WERI-Rb-1 (cell line): Measurements from ENCODE around the gene STAB1.
"Not testable (repeated sequence)": the region's sequence is repeated elsewhere in the genome, so short reads cannot be mapped to it uniquely, and the experiment has no call there.

Experiments
- DNase-seq: peaks from one replicate; pipeline ENCODE4 v3.0.0-alpha.2; 2020
- H3K27ac ChIP-seq: fragments of 250-450 bp; sonication (Bioruptor Pico); 2 replicates; pipeline ENCODE4 v1.5.1; 2020; ENCODE audit warnings: mild to moderate bottlenecking, moderate library complexity
- H3K27me3 ChIP-seq: fragments of 250-450 bp; sonication (Bioruptor Pico); 2 replicates; pipeline ENCODE4 v1.5.1; 2021; ENCODE audit warnings: mild to moderate bottlenecking, low read depth, moderate library complexity; ENCODE audit not compliant: insufficient read depth, severe bottlenecking
- H3K36me3 ChIP-seq: fragments of 250-450 bp; sonication (Bioruptor Pico); 2 replicates; pipeline ENCODE4 v1.5.1; 2020; ENCODE audit warnings: mild to moderate bottlenecking, moderate library complexity
- H3K4me3 ChIP-seq: 2 replicates; pipeline ENCODE4 v1.5.1; 2011; ENCODE audit warnings: low read depth, mild to moderate bottlenecking, control low read depth, low read length
- H3K9me3 ChIP-seq: fragments of 250-450 bp; sonication (Bioruptor Pico); 2 replicates; pipeline ENCODE4 v1.5.1; 2021; ENCODE audit warnings: mild to moderate bottlenecking, moderate library complexity; ENCODE audit not compliant: severe bottlenecking
- TF ChIP-seq, protein P1 (sequence below): IDR thresholded peaks from 2 replicates; pipeline ENCODE4 v1.5.1; 2011; ENCODE audit warnings: low read depth, mild to moderate bottlenecking, control low read depth, inconsistent platforms, low read length

STAB1 gene

GRCh38 chr3:52523386-52524257 lies 28.5 kb downstream of the STAB1 start:
- H3K36me3 ChIP-seq: peaks cover 54% of the 10 kb centered on the region
- H3K9me3 ChIP-seq: no peaks in the 10 kb centered on the region
- no peaks in the 10 kb centered on the region for H3K27me3 ChIP-seq
- TF ChIP-seq, protein P1, sequence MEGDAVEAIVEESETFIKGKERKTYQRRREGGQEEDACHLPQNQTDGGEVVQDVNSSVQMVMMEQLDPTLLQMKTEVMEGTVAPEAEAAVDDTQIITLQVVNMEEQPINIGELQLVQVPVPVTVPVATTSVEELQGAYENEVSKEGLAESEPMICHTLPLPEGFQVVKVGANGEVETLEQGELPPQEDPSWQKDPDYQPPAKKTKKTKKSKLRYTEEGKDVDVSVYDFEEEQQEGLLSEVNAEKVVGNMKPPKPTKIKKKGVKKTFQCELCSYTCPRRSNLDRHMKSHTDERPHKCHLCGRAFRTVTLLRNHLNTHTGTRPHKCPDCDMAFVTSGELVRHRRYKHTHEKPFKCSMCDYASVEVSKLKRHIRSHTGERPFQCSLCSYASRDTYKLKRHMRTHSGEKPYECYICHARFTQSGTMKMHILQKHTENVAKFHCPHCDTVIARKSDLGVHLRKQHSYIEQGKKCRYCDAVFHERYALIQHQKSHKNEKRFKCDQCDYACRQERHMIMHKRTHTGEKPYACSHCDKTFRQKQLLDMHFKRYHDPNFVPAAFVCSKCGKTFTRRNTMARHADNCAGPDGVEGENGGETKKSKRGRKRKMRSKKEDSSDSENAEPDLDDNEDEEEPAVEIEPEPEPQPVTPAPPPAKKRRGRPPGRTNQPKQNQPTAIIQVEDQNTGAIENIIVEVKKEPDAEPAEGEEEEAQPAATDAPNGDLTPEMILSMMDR: no peak
- DNase-seq: no peak
- no peak overlapping the region for H3K27ac ChIP-seq
- no peak overlapping the region for H3K4me3 ChIP-seq

DNA sequence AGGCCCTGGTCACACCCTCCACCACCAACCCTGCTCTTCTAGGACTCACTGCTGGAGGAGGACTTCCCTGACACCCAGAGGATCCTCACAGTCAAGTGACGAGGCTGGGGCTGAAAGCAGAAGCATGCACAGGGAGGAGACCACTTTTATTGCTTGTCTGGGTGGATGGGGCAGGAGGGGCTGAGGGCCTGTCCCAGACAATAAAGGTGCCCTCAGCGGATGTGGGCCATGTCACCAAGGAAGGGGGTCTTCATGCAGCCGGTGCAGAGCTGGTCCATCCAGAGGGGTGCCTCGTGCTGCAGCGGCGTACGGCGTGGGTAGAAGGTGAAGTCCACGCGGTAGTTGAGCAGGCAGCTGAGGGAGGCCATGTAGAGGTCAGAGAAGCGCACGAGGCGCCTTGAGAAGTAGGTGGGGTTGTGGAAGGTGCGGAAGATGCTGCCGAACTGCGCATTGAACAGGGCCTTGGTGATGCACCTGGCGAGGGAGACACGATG lies 29.2 kb downstream of the STAB1 start:
- TF ChIP-seq, protein P1: no peak
- no peaks in the 10 kb centered on the region for H3K27me3 ChIP-seq
- no peak overlapping the region for H3K4me3 ChIP-seq
- H3K36me3 ChIP-seq: peaks cover 61% of the 10 kb centered on the region
- H3K27ac ChIP-seq: no peak overlapping the region
- no peaks in the 10 kb centered on the region for H3K9me3 ChIP-seq
- DNase-seq: no peak

DNA sequence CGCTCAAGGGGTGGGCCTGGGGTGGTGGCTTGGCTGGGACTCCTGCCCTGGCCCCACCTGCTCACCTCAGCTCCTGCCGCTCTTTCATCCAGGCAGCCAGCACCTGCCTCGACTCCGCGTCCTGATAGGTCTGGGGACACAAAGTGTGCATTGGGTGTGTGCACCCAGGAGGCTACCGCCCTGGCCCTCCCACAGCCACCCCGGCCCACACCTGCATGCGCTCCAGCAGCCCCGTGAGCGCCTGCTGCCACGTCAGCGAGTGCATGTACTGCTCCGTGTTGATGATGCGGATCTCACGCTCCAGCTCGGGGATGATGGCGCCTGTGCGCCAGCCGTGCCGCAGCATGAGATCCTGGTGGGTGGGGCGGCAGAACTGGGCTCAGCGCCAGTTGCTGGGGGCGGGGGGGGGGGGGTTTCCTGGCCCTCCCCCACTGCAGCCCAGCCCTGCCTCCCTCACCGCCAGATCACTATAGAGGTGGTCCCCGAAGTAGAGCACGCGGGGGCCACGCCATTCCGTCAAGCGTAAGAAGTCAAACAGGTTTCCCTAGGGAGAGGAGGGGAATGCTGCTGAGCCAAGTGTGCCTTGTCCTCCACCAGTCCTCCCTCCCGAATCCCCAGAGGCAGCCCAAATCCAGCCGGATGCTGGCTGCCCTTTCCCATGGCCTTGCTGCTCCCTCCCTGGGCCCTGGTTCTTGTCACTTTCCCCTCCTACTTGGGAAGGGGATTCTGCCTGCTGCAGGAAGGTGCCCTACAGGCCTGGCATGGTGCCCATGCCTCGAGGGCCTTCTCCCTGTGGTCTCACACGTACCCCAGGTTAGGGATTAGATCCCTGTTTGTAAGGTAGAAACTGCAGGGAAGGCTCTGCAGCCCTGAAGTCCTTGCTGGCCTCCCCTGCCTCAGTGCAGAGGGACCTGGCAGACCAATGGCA lies 29.9 kb downstream of the STAB1 start:
- TF ChIP-seq, protein P1: no peak
- Histone ChIP-seq H3K36me3 (peaks cover 65% of the 10 kb centered on the region), H3K27ac (no peak overlapping the region), H3K9me3 (no peaks in the 10 kb centered on the region), H3K4me3 (no peak overlapping the region), H3K27me3 (no peaks in the 10 kb centered on the region)
- no peak for DNase-seq

DNA sequence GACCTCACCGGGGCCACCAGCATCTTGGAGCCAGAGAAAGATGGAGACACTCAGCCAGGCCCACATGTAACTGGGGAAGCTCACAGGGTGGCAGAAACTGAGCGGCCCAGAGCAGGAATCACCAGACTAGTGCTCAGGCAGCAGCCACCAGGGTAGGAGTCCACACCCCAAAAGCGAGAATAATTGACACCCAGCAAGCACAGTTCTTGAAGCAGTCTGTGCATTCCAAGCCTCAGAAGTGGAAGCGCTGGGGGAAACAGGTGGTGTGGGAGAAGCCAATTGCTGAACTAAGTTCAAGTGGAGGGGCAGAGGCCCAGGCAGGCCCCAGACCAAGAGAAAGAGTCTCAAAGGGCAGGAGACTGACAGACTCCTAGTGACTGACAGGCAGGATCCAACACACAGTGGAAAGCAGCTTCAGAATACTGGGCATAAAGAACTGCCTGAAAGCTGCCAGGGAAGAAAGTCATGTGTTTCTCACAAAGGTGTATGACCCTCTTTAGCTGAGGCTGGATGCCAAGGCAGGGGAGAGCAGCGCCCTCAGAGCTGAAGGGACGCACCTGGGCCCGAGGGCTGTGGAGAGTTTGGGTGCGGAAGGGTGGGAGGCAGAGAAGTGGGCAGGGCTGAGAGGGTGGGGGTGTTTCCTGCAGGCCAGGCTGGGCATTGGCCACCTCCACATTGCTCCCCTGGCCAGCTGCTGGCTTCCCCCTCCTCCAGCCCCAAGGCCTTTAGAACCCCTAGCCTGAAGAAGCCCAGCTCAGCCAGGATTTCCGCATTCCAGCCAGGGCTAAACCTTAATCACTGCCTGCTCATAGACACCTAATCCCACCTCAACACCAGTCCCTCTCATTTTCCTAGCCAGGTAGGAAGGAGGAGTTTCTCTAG lies 30.8 kb downstream of the STAB1 start:
- H3K9me3 ChIP-seq: no peaks in the 10 kb centered on the region

GRCh38 chr3:52526671-52527038 lies 31.5 kb downstream of the STAB1 start:
- DNase-seq, H3K4me3 ChIP-seq, H3K27me3 ChIP-seq, H3K9me3 ChIP-seq, H3K27ac ChIP-seq: not testable (repeated sequence)
- H3K36me3 ChIP-seq: peaks cover 71% of the 10 kb centered on the region

More for the DNA sequence above, 30.8 kb downstream of the STAB1 start:
- Histone ChIP-seq H3K27ac (no peak overlapping the region), H3K36me3 (peaks cover 68% of the 10 kb centered on the region), H3K27me3 (no peaks in the 10 kb centered on the region), H3K4me3 (no peak overlapping the region)
- TF ChIP-seq, protein P1: no peak
- peak; percentile 73 for DNase-seq
